Measurements from ENCODE around the gene GATB.

Gene GATB

GRCh38 chr4:151651496-151651895 lies 109.3 kb downstream of the GATB start:
- DNase-seq (ENCODE audit: low read depth), result no peak

- DNase-seq (ENCODE audit: low read depth), result no peak
These were observed 111.3 kb downstream of the GATB start for GRCh38 chr4:151649479-151649878.

GRCh38 chr4:151646322-151646721 lies 114.5 kb downstream of the GATB start:
- DNase-seq (ENCODE audit: low read depth), result no peak

GRCh38 chr4:151644622-151645021 lies 116.2 kb downstream of the GATB start:
- DNase-seq (ENCODE audit: low read depth), result no peak

- no peak for DNase-seq (ENCODE audit: low read depth)
These were observed 117.2 kb downstream of the GATB start for GRCh38 chr4:151643564-151643963.

- DNase-seq (ENCODE audit: low read depth), result no peak
These were observed 118.8 kb downstream of the GATB start for GRCh38 chr4:151641983-151642382.

- no peak for DNase-seq (ENCODE audit: low read depth)
These were observed 119.6 kb downstream of the GATB start for GRCh38 chr4:151641167-151641566.

- no peak for DNase-seq (ENCODE audit: low read depth)
These were observed 120.4 kb downstream of the GATB start for GRCh38 chr4:151640381-151640780.

GRCh38 chr4:151638295-151638858 lies 122.4 kb downstream of the GATB start:
- DNase-seq (ENCODE audit: low read depth), result no peak

- DNase-seq (ENCODE audit: low read depth), result no peak
These were observed 129.5 kb downstream of the GATB start for GRCh38 chr4:151631349-151631748.

- DNase-seq (ENCODE audit: low read depth), result no peak
These were observed 131.6 kb downstream of the GATB start for GRCh38 chr4:151629097-151629783.

- DNase-seq (ENCODE audit: low read depth), result no peak
These were observed 132.7 kb downstream of the GATB start for GRCh38 chr4:151628001-151628608.

- DNase-seq (ENCODE audit: low read depth), result no peak
These were observed 133.3 kb downstream of the GATB start for GRCh38 chr4:151627491-151627890.

- DNase-seq (ENCODE audit: low read depth), result no peak
These were observed 134.1 kb downstream of the GATB start for GRCh38 chr4:151626751-151627150.

- DNase-seq (ENCODE audit: low read depth), result no peak
These were observed 134.6 kb downstream of the GATB start for GRCh38 chr4:151626228-151626627.

GRCh38 chr4:151624626-151625565 lies 135.9 kb downstream of the GATB start:
- DNase-seq (ENCODE audit: low read depth), result no peak
